MM.1S (cell line): ENCODE data around the gene CACNA1C.

Source experiments
- DNase-seq: peaks from one replicate; pipeline ENCODE4 v3.0.0-alpha.2; 2015
- H2AFZ ChIP-seq: fragments of 300-600 bp; sonication (generic); 2 replicates; pipeline ENCODE4 v1.6.0; 2016; ENCODE audit warnings: antibody characterized with exemption, low read length
- H3F3A ChIP-seq: fragments of 300-600 bp; sonication (generic); 2 replicates; pipeline ENCODE4 v1.6.1; 2016; ENCODE audit warnings: mild to moderate bottlenecking, antibody characterized with exemption, low read length, moderate library complexity, mixed read lengths; ENCODE audit not compliant: insufficient read depth
- H3K27ac ChIP-seq: fragments of 300-600 bp; sonication (generic); 2 replicates; pipeline ENCODE4 v1.5.1; 2016; ENCODE audit warnings: mild to moderate bottlenecking, low read length
- H3K27me3 ChIP-seq: fragments of 300-600 bp; sonication (generic); replicated peaks from 2 replicates; pipeline ENCODE4 v1.6.0; 2016; ENCODE audit warnings: low read length; ENCODE audit not compliant: insufficient read depth
- H3K36me3 ChIP-seq: fragments of 300-600 bp; sonication (generic); replicated peaks from 2 replicates; pipeline ENCODE4 v1.6.1; 2016; ENCODE audit warnings: mild to moderate bottlenecking, low read length, mixed read lengths; ENCODE audit not compliant: insufficient read depth
- H3K4me1 ChIP-seq: fragments of 300-600 bp; sonication (generic); 2 replicates; pipeline ENCODE4 v1.6.1; 2016; ENCODE audit warnings: low read length, mixed read lengths
- H3K4me2 ChIP-seq: fragments of 300-600 bp; sonication (generic); 2 replicates; pipeline ENCODE4 v1.6.0; 2016; ENCODE audit warnings: low read depth, low read length
- H3K4me3 ChIP-seq: fragments of 300-600 bp; sonication (generic); 2 replicates; pipeline ENCODE4 v1.5.1; 2016; ENCODE audit warnings: low read length, mixed read lengths
- H3K79me2 ChIP-seq: fragments of 300-600 bp; sonication (generic); 2 replicates; pipeline ENCODE4 v1.6.1; 2016; ENCODE audit warnings: mixed run types, low read length, mixed read lengths
- H3K9ac ChIP-seq: fragments of 300-600 bp; sonication (generic); 2 replicates; pipeline ENCODE4 v1.6.1; 2016; ENCODE audit warnings: low read length, mixed read lengths
- H3K9me2 ChIP-seq: fragments of 300-600 bp; sonication (generic); replicated peaks from 2 replicates; pipeline ENCODE4 v1.6.1; 2016; ENCODE audit warnings: mild to moderate bottlenecking, low read length, mixed read lengths; ENCODE audit not compliant: insufficient read depth
- H3K9me3 ChIP-seq: fragments of 300-600 bp; sonication (generic); replicated peaks from 2 replicates; pipeline ENCODE4 v1.6.1; 2016; ENCODE audit warnings: mild to moderate bottlenecking, low read length, mixed read lengths; ENCODE audit not compliant: insufficient read depth
- H4K20me1 ChIP-seq: fragments of 300-600 bp; sonication (generic); 2 replicates; pipeline ENCODE4 v1.6.1; 2016; ENCODE audit warnings: mild to moderate bottlenecking, low read length, moderate library complexity, mixed read lengths; ENCODE audit not compliant: insufficient read depth
- CTCF ChIP-seq: fragments of 300-600 bp; sonication (generic); IDR thresholded peaks from 2 replicates; pipeline ENCODE4 v1.5.1; 2016; ENCODE audit warnings: antibody characterized with exemption, low read length, mixed read lengths
- EZH2 ChIP-seq: fragments of 300-600 bp; sonication (generic); optimal IDR thresholded peaks from 2 replicates; pipeline ENCODE3; 2017; ENCODE audit warnings: low read depth, mild to moderate bottlenecking, antibody characterized with exemption, low read length, mixed read lengths
- EZH2phosphoT487 ChIP-seq: fragments of 300-600 bp; sonication (generic); IDR thresholded peaks from 2 replicates; pipeline ENCODE4 v1.6.1; 2018; ENCODE audit warnings: antibody characterized with exemption, low read length

The CACNA1C gene

GRCh38 chr12:2679816-2680675, 627.3 kb downstream of the CACNA1C start:
- H3K27me3 ChIP-seq, result peaks cover 25% of the 10 kb centered on the region
- no peaks in the 10 kb centered on the region for H3K79me2 ChIP-seq
- no peak overlapping the region for H3K27ac ChIP-seq
- no peaks in the 10 kb centered on the region for H3K36me3 ChIP-seq
- no peak for TF ChIP-seq EZH2
- no peak for TF ChIP-seq EZH2phosphoT487
- no peak for TF ChIP-seq CTCF
- DNase-seq, result no peak
- no peaks in the 10 kb centered on the region for H3K9me2 ChIP-seq
- no peak overlapping the region for H3K4me3 ChIP-seq
- H3K9ac ChIP-seq, result no peak overlapping the region
- no peaks in the 10 kb centered on the region for H3K9me3 ChIP-seq
- no peaks in the 10 kb centered on the region for H3F3A ChIP-seq
- no peak overlapping the region for H3K4me2 ChIP-seq
- H4K20me1 ChIP-seq, result no peaks in the 10 kb centered on the region
- no peak overlapping the region for H2AFZ ChIP-seq
- H3K4me1 ChIP-seq, result no peaks in the 10 kb centered on the region

GRCh38 chr12:2680676-2681039, 627.9 kb downstream of the CACNA1C start:
- DNase-seq, result no peak
- Histone ChIP-seq H3K79me2 (no peaks in the 10 kb centered on the region), H2AFZ (no peak overlapping the region), H3F3A (no peaks in the 10 kb centered on the region), H3K4me2 (no peak overlapping the region), H3K9me2 (no peaks in the 10 kb centered on the region), H3K27me3 (peaks cover 25% of the 10 kb centered on the region), H3K9me3 (no peaks in the 10 kb centered on the region), H3K27ac (no peak overlapping the region), H3K4me3 (no peak overlapping the region), H3K36me3 (no peaks in the 10 kb centered on the region), H3K9ac (no peak overlapping the region), H4K20me1 (no peaks in the 10 kb centered on the region), H3K4me1 (no peaks in the 10 kb centered on the region)
- TF ChIP-seq CTCF (no peak), EZH2phosphoT487 (no peak), EZH2 (no peak)

GRCh38 chr12:2681450-2682205, 628.8 kb downstream of the CACNA1C start:
- DNase-seq, result no peak
- no peak for TF ChIP-seq CTCF
- no peaks in the 10 kb centered on the region for H4K20me1 ChIP-seq
- H3K9me2 ChIP-seq, result no peaks in the 10 kb centered on the region
- no peaks in the 10 kb centered on the region for H3K36me3 ChIP-seq
- no peak overlapping the region for H3K4me3 ChIP-seq
- H3K79me2 ChIP-seq, result no peaks in the 10 kb centered on the region
- no peak overlapping the region for H3K27ac ChIP-seq
- H3K9me3 ChIP-seq, result no peaks in the 10 kb centered on the region
- H3F3A ChIP-seq, result no peaks in the 10 kb centered on the region
- H3K27me3 ChIP-seq, result peaks cover 25% of the 10 kb centered on the region
- H3K9ac ChIP-seq, result no peak overlapping the region
- H3K4me1 ChIP-seq, result no peaks in the 10 kb centered on the region
- H3K4me2 ChIP-seq, result no peak overlapping the region
- H2AFZ ChIP-seq, result no peak overlapping the region
